COLO829 (cell line): Measurements from ENCODE around the gene JARID2.

Source experiments
- DNase-seq: peaks from one replicate; pipeline ENCODE4 v3.0.0; 2012; ENCODE audit warnings: low spot score

JARID2 gene

GRCh38 chr6:15472621-15473020, 226.8 kb downstream of the JARID2 start:
- DNase-seq = no peak

- no peak for DNase-seq
Measured at GRCh38 chr6:15473174-15473573, 227.3 kb downstream of the JARID2 start.

- peak; percentile 88 for DNase-seq
Measured at GRCh38 chr6:15473741-15474161, 227.9 kb downstream of the JARID2 start.

GRCh38 chr6:15474196-15474595, 228.3 kb downstream of the JARID2 start:
- no peak for DNase-seq

- no peak for DNase-seq
Measured at GRCh38 chr6:15475261-15475660, 229.4 kb downstream of the JARID2 start.

- DNase-seq = no peak
Measured at GRCh38 chr6:15475872-15476271, 230.0 kb downstream of the JARID2 start.

- no peak for DNase-seq
Measured at GRCh38 chr6:15476631-15477380, 230.9 kb downstream of the JARID2 start.

- no peak for DNase-seq
Measured at GRCh38 chr6:15477746-15478145, 231.9 kb downstream of the JARID2 start.

- no peak for DNase-seq
Measured at GRCh38 chr6:15479761-15480160, 233.9 kb downstream of the JARID2 start.

GRCh38 chr6:15480525-15480924, 234.7 kb downstream of the JARID2 start:
- DNase-seq = no peak

GRCh38 chr6:15481390-15482291, 235.8 kb downstream of the JARID2 start:
- no peak for DNase-seq

- DNase-seq = no peak
Measured at GRCh38 chr6:15483060-15483459, 237.2 kb downstream of the JARID2 start.

GRCh38 chr6:15484140-15484539, 238.3 kb downstream of the JARID2 start:
- DNase-seq = no peak

GRCh38 chr6:15484821-15485220, 239.0 kb downstream of the JARID2 start:
- DNase-seq = no peak

GRCh38 chr6:15485936-15486335, 240.1 kb downstream of the JARID2 start:
- no peak for DNase-seq

- DNase-seq = no peak
Measured at GRCh38 chr6:15487262-15487661, 241.4 kb downstream of the JARID2 start.

GRCh38 chr6:15489261-15489962, 243.5 kb downstream of the JARID2 start:
- DNase-seq = no peak

GRCh38 chr6:15490242-15491100, 244.6 kb downstream of the JARID2 start:
- no peak for DNase-seq

- DNase-seq = peak; percentile 93
Measured at GRCh38 chr6:15491255-15491985, 245.6 kb downstream of the JARID2 start.

GRCh38 chr6:15491986-15492269, 246.1 kb downstream of the JARID2 start:
- DNase-seq = no peak
